Ecto neural progenitor cell (in vitro differentiated cells): ENCODE measurements around the gene CPSF6.
A peak's percentile ranks its signal among the peaks of the same experiment; 100 is the strongest.
"Not testable (repeated sequence)": the region's sequence is repeated elsewhere in the genome, so short reads cannot be mapped to it uniquely, and the experiment has no call there.

Source experiments
- DNase-seq: peaks from one replicate; pipeline ENCODE4 v3.0.0-alpha.2; 2018; ENCODE audit warnings: low spot score

CPSF6 gene

GRCh38 chr12:69258655-69259054, 19.3 kb downstream of the CPSF6 start:
- DNase-seq: no peak

- DNase-seq: no peak
Observed at GRCh38 chr12:69262264-69262974, 23.1 kb downstream of the CPSF6 start.

- DNase-seq: no peak
Observed at GRCh38 chr12:69265205-69265604, 25.8 kb downstream of the CPSF6 start.

- not testable (repeated sequence) for DNase-seq
Observed at GRCh38 chr12:69265633-69266032, 26.3 kb downstream of the CPSF6 start.

GRCh38 chr12:69266036-69266635, 26.8 kb downstream of the CPSF6 start:
- no peak for DNase-seq

GRCh38 chr12:69269736-69270135, 30.4 kb downstream of the CPSF6 start:
- DNase-seq: no peak

GRCh38 chr12:69272511-69272910, 33.1 kb downstream of the CPSF6 start:
- DNase-seq: no peak

GRCh38 chr12:69274861-69275260, 35.5 kb downstream of the CPSF6 start:
- no peak for DNase-seq

- no peak for DNase-seq
Observed at GRCh38 chr12:69275471-69275891, 36.1 kb downstream of the CPSF6 start.

- no peak for DNase-seq
Observed at GRCh38 chr12:69278814-69279782, 39.7 kb downstream of the CPSF6 start.

GRCh38 chr12:69284131-69284530, 44.8 kb downstream of the CPSF6 start:
- peak; percentile 69 for DNase-seq

GRCh38 chr12:69287556-69287955, 48.2 kb downstream of the CPSF6 start:
- DNase-seq: no peak

GRCh38 chr12:69290545-69291277, 51.3 kb downstream of the CPSF6 start:
- DNase-seq: peak; percentile 92

GRCh38 chr12:69291278-69291593, 51.9 kb downstream of the CPSF6 start:
- DNase-seq: no peak

- no peak for DNase-seq
Observed at GRCh38 chr12:69298133-69298532, 58.8 kb downstream of the CPSF6 start.

- DNase-seq: no peak
Observed at GRCh38 chr12:69298947-69299346, 59.6 kb downstream of the CPSF6 start.

- no peak for DNase-seq
Observed at GRCh38 chr12:69304284-69304683, 64.9 kb downstream of the CPSF6 start.

- no peak for DNase-seq
Observed at GRCh38 chr12:69309461-69309860, 70.1 kb downstream of the CPSF6 start.

- no peak for DNase-seq
Observed at GRCh38 chr12:69313209-69313608, 73.8 kb downstream of the CPSF6 start.

GRCh38 chr12:69316784-69317183, 77.4 kb downstream of the CPSF6 start:
- DNase-seq: not testable (repeated sequence)

- DNase-seq: not testable (repeated sequence)
Observed at GRCh38 chr12:69317233-69317632, 77.9 kb downstream of the CPSF6 start.

GRCh38 chr12:69318225-69318624, 78.9 kb downstream of the CPSF6 start:
- no peak for DNase-seq
